Uterus (tissue), 2 donors: Measurements from ENCODE around the gene TIGD3.

ENCODE experiments used
- POLR2A ChIP-seq, 2 donors: fragments of 450-650 bp; IDR thresholded peaks; one replicate each; pipeline ENCODE4 v1.6.1; 2016; ENCODE audit warnings: antibody characterized with exemption in 2 of 2, mild to moderate bottlenecking in 1 of 2, moderate library complexity in 1 of 2
- TF ChIP-seq, protein P1 (sequence below), 4 experiments: fragments of 200-600 bp in 2 of 4; fragments of 450-650 bp in 2 of 4; sonication (generic) in 2 of 4; IDR thresholded peaks; one replicate each; pipeline ENCODE4 v1.5.1; 2016 to 2019; ENCODE audit warnings: antibody characterized with exemption in 4 of 4, mild to moderate bottlenecking in 2 of 4, moderate library complexity in 1 of 4

DNA sequence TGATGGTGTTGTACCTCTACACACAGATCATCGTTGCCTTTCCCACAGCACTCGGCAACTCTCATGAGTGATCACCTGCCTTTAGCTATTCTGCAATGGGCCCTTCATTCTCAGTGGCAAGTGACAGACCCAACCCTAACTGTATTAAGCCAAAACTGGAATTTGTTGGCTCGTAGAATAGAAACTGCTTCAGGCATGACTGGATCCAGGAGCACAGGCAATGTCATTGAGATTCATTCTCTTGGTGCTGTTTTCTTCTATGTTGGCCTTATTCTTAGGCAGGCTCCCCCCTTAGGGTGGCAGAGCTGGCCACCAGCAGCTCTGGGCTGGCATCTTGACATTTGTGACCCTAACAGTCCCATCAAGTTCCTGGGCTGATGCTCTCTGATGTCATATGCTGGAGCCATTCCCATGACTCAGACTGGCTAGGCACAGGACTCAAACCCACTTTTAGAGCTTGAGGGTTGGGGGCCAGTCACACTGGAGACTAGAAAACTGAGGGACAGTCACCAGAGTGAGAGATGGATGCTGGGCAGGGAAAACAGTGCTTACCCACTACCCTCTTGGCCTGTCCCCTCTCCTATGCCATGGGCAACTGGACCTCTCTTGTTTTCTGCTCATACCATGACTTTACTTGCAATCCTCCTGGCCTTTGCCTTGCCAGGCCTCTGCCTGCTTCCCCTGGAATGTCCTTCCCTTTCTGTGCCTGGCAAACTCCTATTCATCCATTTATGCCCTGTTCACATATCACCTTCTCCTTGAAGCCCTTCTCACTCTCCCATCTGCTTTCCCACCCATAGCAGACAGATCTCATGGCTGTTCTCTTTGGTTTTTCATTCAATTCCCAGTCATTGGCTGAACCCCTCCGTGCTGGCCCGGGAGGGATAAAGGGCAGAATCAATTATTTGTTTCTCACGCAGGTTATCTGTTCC, 47.0 kb upstream of the TIGD3 start:
- TF ChIP-seq, protein P1, sequence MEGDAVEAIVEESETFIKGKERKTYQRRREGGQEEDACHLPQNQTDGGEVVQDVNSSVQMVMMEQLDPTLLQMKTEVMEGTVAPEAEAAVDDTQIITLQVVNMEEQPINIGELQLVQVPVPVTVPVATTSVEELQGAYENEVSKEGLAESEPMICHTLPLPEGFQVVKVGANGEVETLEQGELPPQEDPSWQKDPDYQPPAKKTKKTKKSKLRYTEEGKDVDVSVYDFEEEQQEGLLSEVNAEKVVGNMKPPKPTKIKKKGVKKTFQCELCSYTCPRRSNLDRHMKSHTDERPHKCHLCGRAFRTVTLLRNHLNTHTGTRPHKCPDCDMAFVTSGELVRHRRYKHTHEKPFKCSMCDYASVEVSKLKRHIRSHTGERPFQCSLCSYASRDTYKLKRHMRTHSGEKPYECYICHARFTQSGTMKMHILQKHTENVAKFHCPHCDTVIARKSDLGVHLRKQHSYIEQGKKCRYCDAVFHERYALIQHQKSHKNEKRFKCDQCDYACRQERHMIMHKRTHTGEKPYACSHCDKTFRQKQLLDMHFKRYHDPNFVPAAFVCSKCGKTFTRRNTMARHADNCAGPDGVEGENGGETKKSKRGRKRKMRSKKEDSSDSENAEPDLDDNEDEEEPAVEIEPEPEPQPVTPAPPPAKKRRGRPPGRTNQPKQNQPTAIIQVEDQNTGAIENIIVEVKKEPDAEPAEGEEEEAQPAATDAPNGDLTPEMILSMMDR (IDR thresholded peaks at IDR 0.05), result no peak
- TF ChIP-seq POLR2A (IDR thresholded peaks at IDR 0.05), result no peak
